Epidermal melanocyte (primary cell): ENCODE measurements around the gene NANP.
"Not testable (repeated sequence)": the region's sequence is repeated elsewhere in the genome, so short reads cannot be mapped to it uniquely, and the experiment has no call there.

Experiments
- DNase-seq: peaks from one replicate; pipeline ENCODE4 v3.0.0; 2011; ENCODE audit warnings: low spot score; ENCODE audit not compliant: insufficient read length

The NANP gene

GRCh38 chr20:25606094-25606695 lies 17.6 kb downstream of the NANP start:
- DNase-seq = no peak

- no peak for DNase-seq
These were observed 18.7 kb downstream of the NANP start for GRCh38 chr20:25605148-25605547.

- no peak for DNase-seq
These were observed 19.2 kb downstream of the NANP start for GRCh38 chr20:25604611-25605010.

- DNase-seq = not testable (repeated sequence)
These were observed 20.9 kb downstream of the NANP start for GRCh38 chr20:25602914-25603309.

- DNase-seq = not testable (repeated sequence)
These were observed 21.5 kb downstream of the NANP start for GRCh38 chr20:25602191-25602913.

GRCh38 chr20:25601659-25602058 lies 22.2 kb downstream of the NANP start:
- DNase-seq = no peak

GRCh38 chr20:25600632-25601031 lies 23.2 kb downstream of the NANP start:
- no peak for DNase-seq

GRCh38 chr20:25592135-25592852 lies 31.5 kb downstream of the NANP start:
- no peak for DNase-seq

GRCh38 chr20:25590778-25591177 lies 33.0 kb downstream of the NANP start:
- DNase-seq = not testable (repeated sequence)

- no peak for DNase-seq
These were observed 35.3 kb downstream of the NANP start for GRCh38 chr20:25588491-25588890.

GRCh38 chr20:25587536-25587935 lies 36.3 kb downstream of the NANP start:
- DNase-seq = no peak

GRCh38 chr20:25586877-25587276 lies 36.9 kb downstream of the NANP start:
- no peak for DNase-seq

- peak; percentile 50 for DNase-seq
These were observed 38.7 kb downstream of the NANP start, which contains the start of gene NINL for GRCh38 chr20:25584905-25585704. Gene NINL, minus strand, starts transcription at chr20:25585531. Its CDS starts 58,944 bp downstream, at chr20:25526587.

- DNase-seq = not testable (repeated sequence)
These were observed 40.2 kb downstream of the NANP start for GRCh38 chr20:25583607-25584006.

GRCh38 chr20:25580711-25581110 lies 43.1 kb downstream of the NANP start:
- DNase-seq = no peak

GRCh38 chr20:25579081-25579770 lies 44.6 kb downstream of the NANP start:
- no peak for DNase-seq

- DNase-seq = no peak
These were observed 46.9 kb downstream of the NANP start for GRCh38 chr20:25576783-25577530.

GRCh38 chr20:25574411-25574810 lies 49.4 kb downstream of the NANP start:
- DNase-seq = no peak

GRCh38 chr20:25573288-25574251 lies 50.2 kb downstream of the NANP start:
- no peak for DNase-seq
